ENCODE measurements around the gene TUFM. TPM values are rescaled to one million over a fixed set of nuclear protein-coding genes. Genes with fewer than 3 reads are reported as not detected.

TUFM gene
- total and polyA plus RNA-seq, 2 of the 8 experiments (the other 6 are each of a cell fraction or from before 2014, with no cell fraction given) = 216 to 249 TPM

DNA sequence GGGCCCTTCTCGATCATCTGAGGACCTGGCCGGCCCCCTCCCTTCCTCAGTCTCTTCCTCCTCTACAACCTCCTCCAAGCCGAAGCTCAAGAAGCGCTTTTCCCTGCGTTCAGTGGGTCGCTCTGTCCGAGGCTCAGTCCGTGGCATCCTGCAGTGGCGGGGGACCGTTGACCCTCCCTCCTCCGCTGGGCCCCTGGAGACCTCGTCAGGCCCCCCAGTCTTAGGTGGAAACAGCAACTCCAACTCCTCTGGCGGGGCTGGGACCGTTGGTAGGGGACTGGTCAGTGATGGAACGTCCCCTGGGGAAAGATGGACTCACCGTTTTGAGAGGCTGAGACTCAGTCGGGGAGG, 20.3 kb upstream of the TUFM start (continued):
- TF ChIP-seq, protein P1, sequence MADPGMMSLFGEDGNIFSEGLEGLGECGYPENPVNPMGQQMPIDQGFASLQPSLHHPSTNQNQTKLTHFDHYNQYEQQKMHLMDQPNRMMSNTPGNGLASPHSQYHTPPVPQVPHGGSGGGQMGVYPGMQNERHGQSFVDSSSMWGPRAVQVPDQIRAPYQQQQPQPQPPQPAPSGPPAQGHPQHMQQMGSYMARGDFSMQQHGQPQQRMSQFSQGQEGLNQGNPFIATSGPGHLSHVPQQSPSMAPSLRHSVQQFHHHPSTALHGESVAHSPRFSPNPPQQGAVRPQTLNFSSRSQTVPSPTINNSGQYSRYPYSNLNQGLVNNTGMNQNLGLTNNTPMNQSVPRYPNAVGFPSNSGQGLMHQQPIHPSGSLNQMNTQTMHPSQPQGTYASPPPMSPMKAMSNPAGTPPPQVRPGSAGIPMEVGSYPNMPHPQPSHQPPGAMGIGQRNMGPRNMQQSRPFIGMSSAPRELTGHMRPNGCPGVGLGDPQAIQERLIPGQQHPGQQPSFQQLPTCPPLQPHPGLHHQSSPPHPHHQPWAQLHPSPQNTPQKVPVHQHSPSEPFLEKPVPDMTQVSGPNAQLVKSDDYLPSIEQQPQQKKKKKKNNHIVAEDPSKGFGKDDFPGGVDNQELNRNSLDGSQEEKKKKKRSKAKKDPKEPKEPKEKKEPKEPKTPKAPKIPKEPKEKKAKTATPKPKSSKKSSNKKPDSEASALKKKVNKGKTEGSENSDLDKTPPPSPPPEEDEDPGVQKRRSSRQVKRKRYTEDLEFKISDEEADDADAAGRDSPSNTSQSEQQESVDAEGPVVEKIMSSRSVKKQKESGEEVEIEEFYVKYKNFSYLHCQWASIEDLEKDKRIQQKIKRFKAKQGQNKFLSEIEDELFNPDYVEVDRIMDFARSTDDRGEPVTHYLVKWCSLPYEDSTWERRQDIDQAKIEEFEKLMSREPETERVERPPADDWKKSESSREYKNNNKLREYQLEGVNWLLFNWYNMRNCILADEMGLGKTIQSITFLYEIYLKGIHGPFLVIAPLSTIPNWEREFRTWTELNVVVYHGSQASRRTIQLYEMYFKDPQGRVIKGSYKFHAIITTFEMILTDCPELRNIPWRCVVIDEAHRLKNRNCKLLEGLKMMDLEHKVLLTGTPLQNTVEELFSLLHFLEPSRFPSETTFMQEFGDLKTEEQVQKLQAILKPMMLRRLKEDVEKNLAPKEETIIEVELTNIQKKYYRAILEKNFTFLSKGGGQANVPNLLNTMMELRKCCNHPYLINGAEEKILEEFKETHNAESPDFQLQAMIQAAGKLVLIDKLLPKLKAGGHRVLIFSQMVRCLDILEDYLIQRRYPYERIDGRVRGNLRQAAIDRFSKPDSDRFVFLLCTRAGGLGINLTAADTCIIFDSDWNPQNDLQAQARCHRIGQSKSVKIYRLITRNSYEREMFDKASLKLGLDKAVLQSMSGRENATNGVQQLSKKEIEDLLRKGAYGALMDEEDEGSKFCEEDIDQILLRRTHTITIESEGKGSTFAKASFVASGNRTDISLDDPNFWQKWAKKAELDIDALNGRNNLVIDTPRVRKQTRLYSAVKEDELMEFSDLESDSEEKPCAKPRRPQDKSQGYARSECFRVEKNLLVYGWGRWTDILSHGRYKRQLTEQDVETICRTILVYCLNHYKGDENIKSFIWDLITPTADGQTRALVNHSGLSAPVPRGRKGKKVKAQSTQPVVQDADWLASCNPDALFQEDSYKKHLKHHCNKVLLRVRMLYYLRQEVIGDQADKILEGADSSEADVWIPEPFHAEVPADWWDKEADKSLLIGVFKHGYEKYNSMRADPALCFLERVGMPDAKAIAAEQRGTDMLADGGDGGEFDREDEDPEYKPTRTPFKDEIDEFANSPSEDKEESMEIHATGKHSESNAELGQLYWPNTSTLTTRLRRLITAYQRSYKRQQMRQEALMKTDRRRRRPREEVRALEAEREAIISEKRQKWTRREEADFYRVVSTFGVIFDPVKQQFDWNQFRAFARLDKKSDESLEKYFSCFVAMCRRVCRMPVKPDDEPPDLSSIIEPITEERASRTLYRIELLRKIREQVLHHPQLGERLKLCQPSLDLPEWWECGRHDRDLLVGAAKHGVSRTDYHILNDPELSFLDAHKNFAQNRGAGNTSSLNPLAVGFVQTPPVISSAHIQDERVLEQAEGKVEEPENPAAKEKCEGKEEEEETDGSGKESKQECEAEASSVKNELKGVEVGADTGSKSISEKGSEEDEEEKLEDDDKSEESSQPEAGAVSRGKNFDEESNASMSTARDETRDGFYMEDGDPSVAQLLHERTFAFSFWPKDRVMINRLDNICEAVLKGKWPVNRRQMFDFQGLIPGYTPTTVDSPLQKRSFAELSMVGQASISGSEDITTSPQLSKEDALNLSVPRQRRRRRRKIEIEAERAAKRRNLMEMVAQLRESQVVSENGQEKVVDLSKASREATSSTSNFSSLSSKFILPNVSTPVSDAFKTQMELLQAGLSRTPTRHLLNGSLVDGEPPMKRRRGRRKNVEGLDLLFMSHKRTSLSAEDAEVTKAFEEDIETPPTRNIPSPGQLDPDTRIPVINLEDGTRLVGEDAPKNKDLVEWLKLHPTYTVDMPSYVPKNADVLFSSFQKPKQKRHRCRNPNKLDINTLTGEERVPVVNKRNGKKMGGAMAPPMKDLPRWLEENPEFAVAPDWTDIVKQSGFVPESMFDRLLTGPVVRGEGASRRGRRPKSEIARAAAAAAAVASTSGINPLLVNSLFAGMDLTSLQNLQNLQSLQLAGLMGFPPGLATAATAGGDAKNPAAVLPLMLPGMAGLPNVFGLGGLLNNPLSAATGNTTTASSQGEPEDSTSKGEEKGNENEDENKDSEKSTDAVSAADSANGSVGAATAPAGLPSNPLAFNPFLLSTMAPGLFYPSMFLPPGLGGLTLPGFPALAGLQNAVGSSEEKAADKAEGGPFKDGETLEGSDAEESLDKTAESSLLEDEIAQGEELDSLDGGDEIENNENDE (IDR thresholded peaks at IDR 0.05; ENCODE audit: insufficient replicate concordance, low read length) = no peak
- TF ChIP-seq MAFK (IDR thresholded peaks at IDR 0.05; ENCODE audit: low read depth, low read length) (no peak), RAD21 (IDR thresholded peaks at IDR 0.05 in 1 of 2, conservative IDR thresholded peaks at IDR 0.05 in 1 of 2; ENCODE audit: low read depth in 2 of 2, low read length in 2 of 2) (no peak), ZNF274 (IDR thresholded peaks at IDR 0.05; ENCODE audit: borderline replicate concordance, extremely low read depth, low read length) (no peak), USF2 (IDR thresholded peaks at IDR 0.05; ENCODE audit: low read length) (no peak), FOSL1 (IDR thresholded peaks at IDR 0.05; ENCODE audit: insufficient read depth, low read depth, low read length) (no peak), SP1 (IDR thresholded peaks at IDR 0.05; ENCODE audit: low read depth, low read length) (no peak), SIX5 (IDR thresholded peaks at IDR 0.05; ENCODE audit: low read depth, low read length) (no peak), POU5F1 (IDR thresholded peaks at IDR 0.05; ENCODE audit: low read depth, low read length) (no peak), SRF (IDR thresholded peaks at IDR 0.05; ENCODE audit: low read depth, low read length) (no peak), SP2 (IDR thresholded peaks at IDR 0.05; ENCODE audit: low read length) (no peak), SIRT6 (IDR thresholded peaks at IDR 0.05; ENCODE audit: low read length) (no peak)

All from H1 (cell line).